HG02973 (cell line): ENCODE measurements around the gene USP49.

Experiments used
- ATAC-seq: cut with Tn5 transposase; IDR thresholded peaks from one replicate; pipeline ENCODE4 v1.9.1; 2021; ENCODE audit warnings: moderate library complexity; ENCODE audit not compliant: unreplicated experiment

Gene USP49

DNA sequence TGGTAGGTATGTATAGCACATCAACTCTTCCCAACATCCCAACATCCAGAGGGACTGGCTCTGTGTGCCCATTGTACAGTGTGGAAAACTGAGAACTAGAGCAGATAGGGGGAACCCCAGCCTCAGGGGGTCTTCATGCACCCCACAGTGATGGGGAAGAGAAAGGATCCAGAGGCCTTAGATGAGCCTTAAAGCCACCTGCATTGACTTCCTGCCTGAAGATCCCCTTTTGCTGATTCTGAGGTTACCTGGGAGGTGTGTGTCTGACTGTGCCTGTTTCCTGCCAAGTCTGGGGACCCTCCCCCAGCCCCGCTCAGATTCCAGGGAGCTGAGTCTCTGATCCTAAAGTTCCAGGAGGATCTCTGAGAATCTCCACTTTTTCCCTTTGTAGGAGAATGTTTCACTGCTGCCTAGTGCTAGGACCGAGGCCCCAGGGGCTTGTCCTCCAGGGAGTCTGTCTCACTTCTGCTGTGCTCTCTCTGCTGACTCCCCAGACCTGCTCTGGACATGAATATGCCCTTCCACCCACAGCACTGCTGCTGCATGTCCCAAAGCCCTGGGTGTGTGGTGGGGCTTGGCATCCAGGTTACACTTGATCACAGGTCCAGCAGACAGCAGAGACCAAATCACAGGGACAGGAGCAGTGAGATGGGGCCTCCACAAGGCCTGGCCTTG is 135.1 kb downstream of the USP49 start:
- ATAC-seq, result no peak

GRCh38 chr6:41759106-41759904 is 135.9 kb downstream of the USP49 start:
- no peak for ATAC-seq

DNA sequence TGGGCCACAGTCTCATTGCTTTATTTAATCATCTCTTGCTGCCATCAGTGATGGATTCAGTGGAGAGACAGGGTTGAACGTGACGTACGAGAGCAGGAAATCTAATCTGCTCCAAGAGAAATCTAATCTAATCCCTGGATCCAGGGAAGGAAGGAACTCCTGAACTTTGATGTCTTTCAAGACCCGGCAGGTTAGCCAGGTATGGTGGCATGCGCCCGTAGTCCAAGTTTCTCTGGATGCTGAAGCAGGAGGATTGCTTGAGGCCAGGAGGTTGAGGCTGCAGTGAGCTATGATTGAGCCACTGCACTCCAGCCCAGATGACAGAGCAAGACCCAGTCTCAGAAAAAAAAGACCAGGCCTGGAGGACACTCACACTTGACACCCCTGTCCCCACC is 136.5 kb downstream of the USP49 start:
- no peak for ATAC-seq

- ATAC-seq, result no peak
Measured at GRCh38 chr6:41757931-41758640, 137.1 kb downstream of the USP49 start.

GRCh38 chr6:41757271-41757670 is 137.9 kb downstream of the USP49 start:
- ATAC-seq, result no peak

GRCh38 chr6:41756354-41756753 is 138.8 kb downstream of the USP49 start:
- no peak for ATAC-seq

DNA sequence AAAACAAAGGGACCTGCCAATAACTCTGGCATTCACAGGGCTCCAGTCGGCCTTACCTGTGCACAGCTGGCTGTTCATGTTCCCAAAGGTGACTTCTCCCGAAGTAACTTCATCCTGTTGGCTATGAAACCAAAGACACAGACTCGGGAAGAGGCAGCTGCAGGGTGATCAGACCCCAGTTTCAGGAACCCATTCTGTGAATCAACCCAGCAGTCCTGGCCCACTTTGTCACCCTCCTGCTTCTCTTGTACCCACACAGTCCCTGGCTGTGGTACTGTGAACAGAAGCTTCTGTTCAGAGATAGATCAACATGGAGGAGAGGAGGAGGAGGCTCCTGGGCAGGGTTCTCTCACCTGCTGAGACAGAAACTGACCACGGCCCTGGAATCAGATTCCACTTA is 139.3 kb downstream of the USP49 start:
- ATAC-seq, result no peak

GRCh38 chr6:41750374-41750773 is 144.8 kb downstream of the USP49 start:
- ATAC-seq, result no peak

DNA sequence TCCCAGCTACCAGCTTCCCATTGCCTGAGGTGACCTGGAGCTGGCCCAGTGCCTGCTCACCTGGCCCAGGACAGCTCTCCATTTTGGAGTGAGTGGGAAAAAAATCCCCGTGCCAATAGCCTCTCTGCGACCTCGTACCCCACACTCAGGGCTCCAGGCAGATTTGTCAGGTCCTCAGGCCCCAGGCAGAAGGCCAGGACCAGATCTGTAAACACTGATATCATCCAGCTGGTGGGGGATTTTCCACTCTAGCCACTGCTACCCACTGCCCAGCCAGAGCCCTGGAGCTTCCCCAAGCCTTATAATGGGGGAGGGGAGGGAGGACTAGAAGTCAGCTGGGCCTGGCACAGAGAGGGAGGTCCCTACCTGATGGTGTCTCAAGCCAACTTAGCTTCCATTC is 146.6 kb downstream of the USP49 start:
- no peak for ATAC-seq

DNA sequence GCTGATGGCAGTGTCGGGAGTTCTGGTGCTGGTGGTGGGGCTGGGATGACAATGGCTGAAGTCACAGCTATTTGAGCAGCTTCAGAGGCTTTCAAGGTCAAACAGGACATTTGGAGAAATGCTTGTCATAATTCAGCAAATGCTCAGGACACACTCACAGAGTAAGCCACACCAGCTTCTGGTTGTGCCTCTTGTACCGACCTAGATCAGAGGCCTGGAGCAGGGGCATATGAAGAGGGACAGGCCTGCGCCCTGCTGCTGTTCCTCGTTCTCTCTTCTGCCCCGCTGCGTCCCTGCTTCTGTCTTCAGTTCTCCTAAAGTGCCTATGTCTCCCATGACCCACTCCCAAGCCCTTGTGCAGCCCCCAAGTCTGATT is 147.1 kb downstream of the USP49 start:
- ATAC-seq, result no peak

- no peak for ATAC-seq
Measured at GRCh38 chr6:41747256-41748101, 147.7 kb downstream of the USP49 start, which contains the start of gene PGC. PGC (minus strand) TSS chr6:41747397; CDS start chr6:41747334, 63 bp downstream.

DNA sequence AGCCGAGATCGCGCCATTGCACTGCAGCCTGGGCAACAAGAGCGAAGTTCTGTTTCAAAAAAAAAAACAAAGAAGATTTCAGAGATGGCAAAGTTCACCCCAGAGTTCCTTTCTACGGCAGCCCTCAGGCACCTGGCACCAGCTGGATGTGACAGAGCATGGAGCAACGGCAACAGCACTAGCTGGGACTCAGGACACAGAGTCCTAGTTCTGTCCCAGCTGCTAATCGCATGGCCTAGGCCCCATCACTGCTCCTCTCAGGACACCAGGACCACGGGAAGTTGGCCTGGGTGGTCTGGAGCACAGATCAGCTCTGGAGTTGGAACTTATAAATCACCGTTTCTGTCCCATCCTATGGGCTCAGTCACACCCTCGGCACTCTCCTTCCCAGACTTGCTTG is 149.1 kb downstream of the USP49 start:
- no peak for ATAC-seq

DNA sequence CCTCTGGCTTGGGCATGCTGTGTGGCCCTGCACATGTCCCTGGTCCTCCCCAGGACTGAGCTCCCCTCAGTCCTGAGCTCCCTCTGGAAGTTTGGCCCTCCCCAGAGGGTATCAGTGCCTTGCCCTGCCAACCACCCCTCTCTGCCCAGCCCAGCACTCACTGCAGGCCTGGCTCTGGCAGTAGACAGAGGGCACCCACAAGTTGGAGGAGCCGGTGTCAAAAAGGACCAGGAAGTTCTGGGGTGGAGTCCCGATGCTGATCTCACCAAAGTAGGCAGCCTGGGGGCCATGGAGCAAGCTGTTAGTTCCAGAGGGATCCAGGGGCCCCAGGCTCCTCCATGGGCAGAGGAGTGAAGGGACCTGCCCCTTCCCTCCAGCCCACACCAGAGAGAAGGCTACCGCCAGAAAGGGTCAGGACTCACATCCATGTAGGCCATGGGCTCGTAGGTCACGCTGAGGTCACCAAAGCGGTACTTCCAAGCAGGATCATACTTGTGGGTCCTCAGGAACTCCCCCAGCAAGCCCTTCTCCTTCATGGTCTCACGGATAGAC is 150.9 kb downstream of the USP49 start:
- ATAC-seq, result no peak

DNA sequence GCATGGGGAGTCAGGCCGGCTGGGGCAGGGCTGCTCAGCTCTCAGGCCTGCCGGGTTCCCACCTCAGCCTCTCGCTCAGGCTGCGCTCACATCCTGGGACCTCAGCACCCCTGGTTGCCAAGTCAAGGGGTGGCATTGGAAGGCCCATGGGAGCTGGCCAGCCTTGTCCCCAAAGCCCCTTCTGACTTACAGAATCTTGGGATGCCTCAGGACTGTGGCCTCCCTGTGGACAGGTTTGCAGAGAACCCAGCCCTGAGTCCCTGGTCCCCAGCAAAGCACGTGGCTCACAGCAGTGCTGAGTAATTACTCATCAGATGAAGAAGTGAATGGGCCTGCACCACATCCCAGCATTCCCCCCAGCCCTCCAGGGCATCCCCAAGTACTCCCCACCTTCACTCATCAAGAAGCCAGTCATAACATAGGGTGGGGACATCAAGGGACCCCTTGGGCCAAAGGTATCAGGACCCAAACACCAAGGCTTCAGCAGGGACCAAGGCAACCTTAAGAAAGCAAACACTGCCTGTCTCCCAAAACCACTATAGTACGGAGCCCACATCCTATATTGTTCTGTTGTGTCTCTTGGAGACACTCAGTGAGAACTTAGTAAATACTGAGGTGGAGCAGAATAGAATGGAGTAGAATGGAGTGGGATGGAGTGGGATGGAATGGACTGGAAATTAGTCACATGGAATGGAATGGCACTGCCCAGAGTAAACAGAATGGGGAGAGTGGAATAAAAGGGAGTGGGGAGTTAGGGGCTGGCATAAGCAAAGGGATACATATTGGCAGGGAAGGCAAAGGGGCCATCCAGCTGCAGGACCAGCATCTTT is 151.6 kb downstream of the USP49 start:
- no peak for ATAC-seq

GRCh38 chr6:41741625-41742490 is 153.3 kb downstream of the USP49 start:
- no peak for ATAC-seq

DNA sequence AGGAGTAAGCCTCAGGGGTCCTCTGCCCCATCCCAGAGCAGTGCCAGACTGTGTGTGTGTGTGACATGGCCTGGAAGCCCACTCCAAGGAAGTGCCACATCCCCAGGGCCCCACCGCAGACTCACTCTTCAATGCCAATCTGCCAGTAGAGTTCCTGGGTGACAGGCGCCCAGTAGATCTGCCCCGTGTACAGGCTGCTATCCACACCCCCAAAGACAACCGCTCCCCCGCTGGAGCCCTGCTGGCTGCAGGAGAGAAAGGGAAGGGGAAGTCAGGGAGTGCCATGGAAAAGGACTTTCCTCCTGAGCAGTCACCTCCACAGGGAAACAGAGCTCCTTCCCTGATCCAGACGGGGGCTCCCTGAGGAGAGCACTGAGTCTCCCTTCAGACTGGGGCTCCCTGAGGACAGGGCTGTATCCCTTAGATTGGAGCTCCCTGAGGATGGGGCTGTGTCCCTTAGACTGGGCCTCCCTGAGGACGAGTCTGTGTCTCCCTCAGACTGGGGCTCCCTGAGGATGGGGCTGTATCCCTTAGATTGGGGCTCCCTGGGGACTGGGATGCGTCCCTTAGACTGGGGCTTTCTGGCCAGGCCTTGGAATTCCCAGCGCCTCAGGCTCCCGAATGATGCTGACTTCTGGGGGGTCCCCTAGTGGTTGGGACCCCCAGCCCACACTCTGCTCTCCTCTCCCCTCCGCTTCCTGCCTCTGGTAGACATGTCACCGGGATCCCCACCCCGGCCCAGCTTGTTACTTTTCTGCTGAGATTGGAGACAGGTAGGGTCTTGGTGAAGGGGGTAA is 154.6 kb downstream of the USP49 start:
- no peak for ATAC-seq
